ENCODE measurements around the gene YWHAE.
"Not testable (repeated sequence)": the region's sequence is repeated elsewhere in the genome, so short reads cannot be mapped to it uniquely, and the experiment has no call there.

The YWHAE gene

GRCh38 chr17:1373707-1374237, 26.2 kb downstream of the YWHAE start:
- DNase-seq (ENCODE audit: low spot score) = no peak

DNA sequence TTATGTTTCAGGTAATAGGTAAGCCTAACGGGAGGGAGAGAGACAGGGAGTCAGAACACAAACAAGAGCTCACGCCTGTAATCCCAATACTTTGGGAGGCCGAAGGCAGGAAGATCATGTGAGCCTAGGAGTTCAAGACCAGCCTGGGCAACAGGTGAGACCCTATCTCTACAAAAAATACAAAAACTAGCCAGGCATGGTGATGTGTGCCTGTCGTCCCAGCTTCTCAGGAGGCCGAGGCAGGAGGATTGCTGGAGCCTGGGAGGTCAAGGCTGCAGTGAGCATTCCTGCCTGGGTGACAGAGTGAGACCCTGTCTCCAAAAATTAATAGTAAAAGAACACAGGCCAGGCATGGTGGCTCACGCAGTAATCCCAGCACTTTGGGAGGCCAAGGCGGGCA, 27.4 kb downstream of the YWHAE start:
- DNase-seq (ENCODE audit: low spot score) = no peak

- DNase-seq (ENCODE audit: low spot score) = no peak
These were observed 28.0 kb downstream of the YWHAE start for GRCh38 chr17:1371893-1372590.

DNA sequence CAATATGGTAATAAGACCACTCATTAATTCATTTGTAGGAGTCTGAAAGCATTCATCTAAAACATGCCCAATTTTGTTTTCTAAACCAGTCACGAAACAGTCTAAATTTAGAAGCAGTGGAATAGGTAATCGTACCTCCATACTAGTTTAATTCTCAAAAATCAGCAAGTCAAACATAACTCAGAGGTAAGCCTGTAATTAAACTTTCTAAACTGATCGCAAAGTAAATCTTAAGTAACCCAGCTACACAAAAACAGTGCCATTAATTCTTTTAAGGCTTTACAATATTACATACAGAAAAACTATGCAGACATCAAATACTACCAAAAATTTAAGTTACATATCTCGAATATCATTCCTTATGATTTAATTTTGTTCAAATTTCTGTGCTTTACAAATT, 31.4 kb downstream of the YWHAE start:
- DNase-seq (ENCODE audit: low spot score) = no peak

GRCh38 chr17:1367351-1367745, 32.7 kb downstream of the YWHAE start:
- no peak for DNase-seq (ENCODE audit: low spot score)

DNA sequence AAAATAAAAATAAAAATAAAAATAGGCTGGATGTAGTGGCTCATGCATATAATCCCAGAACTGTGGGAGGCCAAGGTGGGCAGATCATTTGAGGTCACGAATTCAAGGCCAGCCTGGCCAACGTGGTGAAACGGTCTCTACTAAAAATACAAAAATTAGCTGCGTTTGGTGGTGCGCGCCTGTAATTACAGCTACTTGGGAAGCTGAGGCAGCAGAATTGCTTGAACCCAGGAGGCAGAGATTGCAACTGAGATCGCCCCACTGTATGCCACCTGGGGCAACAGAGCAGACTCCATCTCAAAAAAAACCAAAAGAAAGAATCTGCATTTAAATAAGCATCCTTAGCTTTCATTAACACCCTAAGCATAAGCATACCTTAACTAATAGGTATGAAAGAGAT, 33.8 kb downstream of the YWHAE start:
- DNase-seq (ENCODE audit: low spot score) = no peak

GRCh38 chr17:1365445-1366039, 34.5 kb downstream of the YWHAE start:
- peak; percentile 67 for DNase-seq (ENCODE audit: low spot score)

DNA sequence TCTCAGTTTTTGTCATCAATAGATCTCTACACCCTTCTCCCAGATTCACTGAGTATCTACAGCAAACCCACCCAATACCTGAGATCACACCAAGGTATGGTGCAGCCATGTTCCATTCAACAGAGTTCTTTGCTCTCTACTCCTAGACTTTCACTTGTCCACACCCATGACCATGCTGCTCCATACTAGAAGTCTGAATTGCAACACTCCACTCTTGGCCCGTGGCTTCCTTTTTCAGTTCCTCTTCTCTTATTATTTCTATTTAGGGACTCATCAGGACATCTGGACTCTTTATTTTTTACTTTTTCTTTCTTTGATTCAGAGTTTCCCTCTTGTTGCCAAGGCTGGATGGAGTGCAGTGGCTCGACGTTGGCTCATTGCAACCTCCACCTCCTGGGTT, 37.1 kb downstream of the YWHAE start:
- DNase-seq (ENCODE audit: low spot score) = no peak

GRCh38 chr17:1362065-1362848, 37.8 kb downstream of the YWHAE start:
- no peak for DNase-seq (ENCODE audit: low spot score)

DNA sequence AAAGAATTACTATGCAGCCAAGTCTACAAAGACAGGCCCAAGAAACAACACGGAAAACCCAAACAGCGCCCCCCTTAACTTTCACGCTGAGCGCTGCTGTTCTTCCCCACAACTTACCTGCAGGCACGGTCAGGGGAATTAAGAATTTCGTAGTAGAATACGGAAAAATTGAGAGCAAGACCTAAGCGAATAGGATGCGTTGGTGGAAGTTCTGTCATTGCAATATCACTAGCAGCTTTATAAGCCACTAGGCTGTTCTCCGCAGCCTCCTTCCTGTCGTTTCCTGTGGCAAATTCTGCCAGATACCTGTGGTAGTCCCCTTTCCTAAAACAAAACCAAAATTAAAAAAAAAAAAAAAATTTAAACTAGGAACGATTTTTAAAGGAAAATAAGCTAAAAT, 39.0 kb downstream of the YWHAE start:
- DNase-seq (ENCODE audit: low spot score) = no peak

DNA sequence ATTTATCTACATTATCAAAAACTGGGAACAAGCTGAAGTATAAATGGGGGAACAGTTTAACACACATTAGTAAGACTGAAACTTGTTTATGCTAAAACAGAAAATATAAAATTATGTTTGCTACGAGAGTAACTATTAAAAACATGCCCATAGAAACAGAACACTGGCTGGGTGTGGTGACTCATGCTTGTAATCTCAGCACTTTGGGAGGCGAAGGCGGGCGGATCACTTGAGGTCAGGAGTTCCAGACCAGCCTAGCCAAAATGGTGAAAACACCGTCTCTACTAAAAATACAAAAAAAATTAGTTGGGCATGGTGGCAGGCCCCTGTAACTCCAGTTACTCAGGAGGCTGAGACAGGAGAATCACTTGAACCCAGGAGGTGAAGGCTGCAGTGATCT, 39.7 kb downstream of the YWHAE start:
- not testable (repeated sequence) for DNase-seq (ENCODE audit: low spot score)

DNA sequence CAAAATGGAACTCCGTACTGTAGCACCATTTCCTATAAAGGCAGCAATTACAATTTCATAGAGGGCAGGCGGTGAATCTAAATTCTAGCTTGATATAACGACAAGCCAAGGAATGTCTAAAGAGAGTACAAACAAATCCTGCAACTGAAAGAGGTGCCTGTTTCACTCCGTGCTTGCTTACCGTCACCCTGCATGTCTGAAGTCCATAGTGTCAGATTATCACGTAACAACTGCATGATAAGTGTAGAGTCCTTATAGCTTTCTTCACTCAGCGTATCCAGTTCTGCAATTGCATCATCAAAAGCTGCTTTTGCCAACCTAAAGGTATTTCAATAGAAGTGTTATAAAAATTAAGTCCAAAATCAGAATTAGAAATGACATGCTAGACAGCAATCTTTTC, 46.0 kb downstream of the YWHAE start:
- DNase-seq (ENCODE audit: low spot score) = no peak

- not testable (repeated sequence) for DNase-seq (ENCODE audit: low spot score)
These were observed 47.5 kb downstream of the YWHAE start for GRCh38 chr17:1352530-1352929.

DNA sequence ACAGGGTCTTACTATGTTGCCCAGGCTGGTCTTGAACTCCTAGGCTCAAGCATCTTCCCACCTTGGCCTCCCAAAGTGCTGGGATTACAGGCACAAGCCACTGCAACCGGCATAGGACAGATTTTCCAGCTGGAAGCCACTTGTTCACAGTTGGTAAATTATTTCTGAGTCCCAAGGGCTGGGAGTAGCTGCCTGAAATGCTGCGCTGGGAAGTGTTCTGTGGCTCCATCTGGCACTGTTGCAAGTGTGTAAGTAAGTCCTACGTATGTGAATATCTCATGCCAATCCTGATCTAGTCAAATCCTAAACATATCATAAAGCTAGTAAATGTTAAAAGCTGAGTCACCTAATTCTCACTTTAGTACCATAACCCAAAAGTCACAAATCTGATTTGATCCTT, 48.1 kb downstream of the YWHAE start:
- DNase-seq (ENCODE audit: low spot score) = no peak

- no peak for DNase-seq (ENCODE audit: low spot score)
These were observed 48.7 kb downstream of the YWHAE start for GRCh38 chr17:1351275-1351674.

GRCh38 chr17:1347589-1348323, 52.3 kb downstream of the YWHAE start:
- peak; percentile 80 for DNase-seq (ENCODE audit: low spot score)

DNA sequence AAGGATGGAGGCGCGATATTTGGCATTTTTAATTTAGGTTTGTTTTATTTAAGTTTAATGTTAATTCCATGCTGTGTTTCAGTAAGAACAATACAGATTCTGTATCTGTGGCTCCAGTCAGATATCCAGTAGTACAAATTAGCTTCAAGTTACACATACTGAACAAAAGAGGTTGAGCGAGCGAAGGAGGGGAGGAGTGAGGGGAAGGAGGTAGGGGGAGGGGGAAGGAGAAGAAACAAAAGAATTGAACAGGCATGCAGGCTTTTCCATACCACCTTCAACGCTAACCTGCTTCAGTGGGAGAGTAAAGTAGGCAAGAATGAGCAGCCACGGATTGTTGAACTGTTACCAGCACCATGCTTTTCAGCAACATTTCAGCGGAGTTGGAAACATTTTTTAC, 55.5 kb downstream of the YWHAE start:
- no peak for DNase-seq (ENCODE audit: low spot score)

- no peak for DNase-seq (ENCODE audit: low spot score)
These were observed 56.5 kb downstream of the YWHAE start for GRCh38 chr17:1343554-1343953.

- no peak for DNase-seq (ENCODE audit: low spot score)
These were observed 59.7 kb downstream of the YWHAE start for GRCh38 chr17:1340371-1340770.

DNA sequence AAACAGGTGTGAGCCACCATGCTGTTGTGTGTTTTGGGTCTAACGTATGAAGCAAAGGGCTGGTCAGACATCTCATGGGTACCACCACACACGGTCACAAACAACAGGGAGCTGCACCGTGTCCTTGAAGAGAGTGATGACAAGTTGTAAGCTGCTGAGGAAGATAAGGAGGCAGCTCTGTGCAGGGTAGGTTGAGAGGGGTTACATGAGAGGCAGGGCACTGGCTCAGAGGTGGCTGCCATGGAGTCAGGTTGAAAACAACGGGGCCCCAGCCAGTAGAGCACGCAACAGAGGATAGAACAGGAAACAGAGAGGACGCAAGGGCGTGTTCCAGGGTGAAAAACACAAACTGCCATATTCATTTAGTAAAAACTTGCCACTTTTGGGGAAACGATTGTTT, 68.3 kb downstream of the YWHAE start:
- no peak for DNase-seq (ENCODE audit: low spot score)

- DNase-seq (ENCODE audit: low spot score) = no peak
These were observed 70.2 kb downstream of the YWHAE start for GRCh38 chr17:1329745-1330343.

DNA sequence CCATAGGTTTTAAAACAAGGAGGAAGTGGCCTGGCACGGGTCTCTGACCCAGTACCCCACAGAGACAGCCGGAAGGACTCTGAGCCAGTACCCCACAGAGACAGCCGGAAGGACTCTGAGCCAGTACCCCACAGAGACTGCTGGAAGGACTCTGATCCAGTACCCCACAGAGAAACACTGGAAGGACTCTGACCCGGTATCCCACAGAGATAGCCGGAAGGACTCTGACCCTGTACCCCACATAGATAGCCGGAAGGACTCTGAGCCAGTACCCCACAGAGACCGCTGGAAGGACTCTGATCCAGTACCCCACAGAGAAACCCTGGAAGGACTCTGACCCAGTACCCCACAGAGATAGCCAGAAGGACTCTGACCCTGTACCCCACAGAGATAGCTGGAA, 71.6 kb downstream of the YWHAE start:
- DNase-seq (ENCODE audit: low spot score) = no peak
